Measurements from ENCODE around the gene SPATA13. TPM values are rescaled to one million over a fixed set of nuclear protein-coding genes. Genes with fewer than 3 reads are reported as not detected.

SPATA13 gene
- total RNA-seq, 1 experiment from 2014 or later = 28.7 TPM

DNA sequence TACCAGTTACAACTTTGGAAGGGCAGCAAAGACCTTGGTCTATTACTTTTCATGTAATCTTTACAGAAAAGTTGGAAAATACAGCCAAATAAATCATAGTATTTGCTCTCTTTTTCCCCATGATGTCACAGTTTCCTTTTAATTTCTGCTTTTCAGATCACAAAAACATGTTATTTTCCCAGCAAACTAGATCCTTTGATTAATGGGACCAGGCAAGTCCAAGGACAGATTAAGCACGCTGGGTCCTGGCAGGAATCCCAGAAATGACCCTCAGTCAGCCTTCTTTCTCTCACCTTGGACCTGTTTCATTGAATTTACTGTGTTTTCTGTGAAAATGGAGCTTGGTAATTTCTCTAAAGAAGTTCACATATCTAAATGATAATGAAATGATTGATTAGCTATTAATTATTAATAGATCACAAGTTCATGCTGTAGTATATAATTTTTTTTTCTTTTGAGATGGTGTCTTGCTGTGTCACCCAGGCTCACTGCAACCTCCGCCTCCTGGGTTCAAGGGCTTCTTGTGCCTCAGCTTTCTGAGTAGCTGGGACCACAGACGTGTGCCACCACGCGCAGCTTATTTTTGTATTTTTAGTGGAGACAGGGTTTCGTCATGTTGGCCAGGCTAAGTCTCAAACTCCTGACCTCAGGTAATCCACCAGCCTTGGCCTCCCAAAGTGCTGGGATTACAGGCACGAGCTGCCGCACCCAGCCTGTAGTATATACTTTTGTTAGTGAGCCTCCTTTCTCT, 16.0 kb downstream of the SPATA13 start:
- CTCF ChIA-PET = no interaction called here
- no peaks in the 10 kb centered on the region; the same call in 1 of the 2 replicates for H3F3A ChIP-seq (ENCODE audit: insufficient read depth, low read depth)
- H3K9me2 ChIP-seq (ENCODE audit: insufficient read depth) = no peaks in the 10 kb centered on the region
- 0 out of 2 replicates have a peak, but pooled peaks cover 5% of the 10 kb centered on the region for H4K20me1 ChIP-seq (ENCODE audit: insufficient read depth)
- H3K36me3 ChIP-seq (ENCODE audit: low read depth) = 0 out of 2 replicates have a peak, but pooled peaks cover 6% of the 10 kb centered on the region
- no peaks in the 10 kb centered on the region for H3K4me1 ChIP-seq (replicated peaks; ENCODE audit: insufficient read depth)
- H3K79me2 ChIP-seq (ENCODE audit: low read depth) = peaks cover 94% of the 10 kb centered on the region
- no TSS peak for BruUV-seq (replicated peaks)
- intact Hi-C loops (cut with micrococcal nuclease; ENCODE audit: unreplicated experiment) = no loop called here
- POLR2A ChIA-PET (ENCODE audit: unreplicated experiment) = no interaction called here
- no peak overlapping the region for H3K4me3 ChIP-seq
- H3K27me3 ChIP-seq (ENCODE audit: insufficient read depth, low read depth) = no peaks in the 10 kb centered on the region
- H2AFZ ChIP-seq = no peak overlapping the region
- TF ChIP-seq, protein P1, sequence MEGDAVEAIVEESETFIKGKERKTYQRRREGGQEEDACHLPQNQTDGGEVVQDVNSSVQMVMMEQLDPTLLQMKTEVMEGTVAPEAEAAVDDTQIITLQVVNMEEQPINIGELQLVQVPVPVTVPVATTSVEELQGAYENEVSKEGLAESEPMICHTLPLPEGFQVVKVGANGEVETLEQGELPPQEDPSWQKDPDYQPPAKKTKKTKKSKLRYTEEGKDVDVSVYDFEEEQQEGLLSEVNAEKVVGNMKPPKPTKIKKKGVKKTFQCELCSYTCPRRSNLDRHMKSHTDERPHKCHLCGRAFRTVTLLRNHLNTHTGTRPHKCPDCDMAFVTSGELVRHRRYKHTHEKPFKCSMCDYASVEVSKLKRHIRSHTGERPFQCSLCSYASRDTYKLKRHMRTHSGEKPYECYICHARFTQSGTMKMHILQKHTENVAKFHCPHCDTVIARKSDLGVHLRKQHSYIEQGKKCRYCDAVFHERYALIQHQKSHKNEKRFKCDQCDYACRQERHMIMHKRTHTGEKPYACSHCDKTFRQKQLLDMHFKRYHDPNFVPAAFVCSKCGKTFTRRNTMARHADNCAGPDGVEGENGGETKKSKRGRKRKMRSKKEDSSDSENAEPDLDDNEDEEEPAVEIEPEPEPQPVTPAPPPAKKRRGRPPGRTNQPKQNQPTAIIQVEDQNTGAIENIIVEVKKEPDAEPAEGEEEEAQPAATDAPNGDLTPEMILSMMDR (conservative IDR thresholded peaks at IDR 0.05) = no peak
- no peak for TF ChIP-seq EZH2 (IDR thresholded peaks at IDR 0.05; ENCODE audit: low read depth)
- DNase-seq = no peak
- H3K27ac ChIP-seq = no peak overlapping the region
- no peaks in the 10 kb centered on the region for H3K9me3 ChIP-seq (ENCODE audit: insufficient read depth, low read depth)
- H3K4me2 ChIP-seq = no peak overlapping the region

- Histone ChIP-seq H3K27ac (no peak overlapping the region), H3K9me3 (ENCODE audit: insufficient read depth, low read depth) (no peaks in the 10 kb centered on the region), H2AFZ (no peak overlapping the region), H3K4me1 (replicated peaks; ENCODE audit: insufficient read depth) (no peaks in the 10 kb centered on the region), H3K79me2 (ENCODE audit: low read depth) (peaks cover 91% of the 10 kb centered on the region), H4K20me1 (ENCODE audit: insufficient read depth) (0 out of 2 replicates have a peak, but pooled peaks cover 5% of the 10 kb centered on the region), H3K9me2 (ENCODE audit: insufficient read depth) (no peaks in the 10 kb centered on the region), H3K4me2 (no peak overlapping the region), H3K27me3 (ENCODE audit: insufficient read depth, low read depth) (no peaks in the 10 kb centered on the region), H3K4me3 (no peak overlapping the region), H3F3A (ENCODE audit: insufficient read depth, low read depth) (no peaks in the 10 kb centered on the region; the same call in 1 of the 2 replicates), H3K36me3 (ENCODE audit: low read depth) (0 out of 2 replicates have a peak, but pooled peaks cover 6% of the 10 kb centered on the region)
- TF ChIP-seq, protein P1 (conservative IDR thresholded peaks at IDR 0.05) = no peak
- TF ChIP-seq EZH2 (IDR thresholded peaks at IDR 0.05; ENCODE audit: low read depth) = no peak
- intact Hi-C loops (cut with micrococcal nuclease; ENCODE audit: unreplicated experiment) = no loop called here
- BruUV-seq (replicated peaks) = no TSS peak
- CTCF ChIA-PET = no interaction called here
- no peak for DNase-seq
- POLR2A ChIA-PET (ENCODE audit: unreplicated experiment) = interaction anchor here (0.6 kb wide), 1 partner anchor 92 kb away, joined by 3 read pairs; no protein-coding TSS in a partner anchor
Observed at GRCh38 chr13:24178847-24179485, 18.4 kb downstream of the SPATA13 start.

- TF ChIP-seq, protein P1 (conservative IDR thresholded peaks at IDR 0.05) = no peak
- TF ChIP-seq EZH2 (IDR thresholded peaks at IDR 0.05; ENCODE audit: low read depth) = no peak
- Histone ChIP-seq H4K20me1 (ENCODE audit: insufficient read depth) (peaks cover 8% of the 10 kb centered on the region; the same call in 1 of the 2 replicates), H3K79me2 (ENCODE audit: low read depth) (peaks cover 90% of the 10 kb centered on the region), H3K4me1 (replicated peaks; ENCODE audit: insufficient read depth) (no peaks in the 10 kb centered on the region), H3K9me2 (ENCODE audit: insufficient read depth) (no peaks in the 10 kb centered on the region), H3K27ac (no peak overlapping the region), H3K27me3 (ENCODE audit: insufficient read depth, low read depth) (no peaks in the 10 kb centered on the region), H3K9me3 (ENCODE audit: insufficient read depth, low read depth) (no peaks in the 10 kb centered on the region), H2AFZ (no peak overlapping the region), H3K36me3 (ENCODE audit: low read depth) (0 out of 2 replicates have a peak, but pooled peaks cover 6% of the 10 kb centered on the region), H3F3A (ENCODE audit: insufficient read depth, low read depth) (no peaks in the 10 kb centered on the region; the same call in 1 of the 2 replicates), H3K4me3 (no peak overlapping the region), H3K4me2 (no peak overlapping the region)
- no peak for DNase-seq
- intact Hi-C loops (cut with micrococcal nuclease; ENCODE audit: unreplicated experiment) = no loop called here
- ChIA-PET CTCF (no interaction called here), POLR2A (ENCODE audit: unreplicated experiment) (interaction anchor here (0.6 kb wide), 3 partner anchors 18 to 368 kb away, joined by 3 to 4 read pairs (median 4); no protein-coding TSS in a partner anchor)
- no TSS peak for BruUV-seq (replicated peaks)
Observed at GRCh38 chr13:24179486-24179850, 18.9 kb downstream of the SPATA13 start.

Measured in PC-9 (cell line).